Sigmoid colon (tissue), 4 donors: ENCODE results near the gene UBE2S.

Source experiments
- CTCF ChIP-seq, 4 experiments: fragments of 450-650 bp in 3 of 4; fragments of 200-600 bp in 1 of 4; IDR thresholded peaks; one replicate each; pipeline ENCODE4 v1.5.1; 2016 to 2019; ENCODE audit warnings: antibody characterized with exemption in 4 of 4, mild to moderate bottlenecking in 3 of 4, moderate library complexity in 2 of 4
- EP300 ChIP-seq, 4 donors: sonication (generic); formaldehyde crosslinking; IDR thresholded peaks; one replicate each; pipeline ENCODE4 v1.6.1; 2017; ENCODE audit warnings: antibody characterized with exemption in 4 of 4
- POLR2A ChIP-seq, 2 donors: fragments of 450-650 bp; IDR thresholded peaks; one replicate each; pipeline ENCODE4 v1.6.1; 2016; ENCODE audit warnings: antibody characterized with exemption in 2 of 2, mild to moderate bottlenecking in 2 of 2, moderate library complexity in 2 of 2
- POLR2AphosphoS5 ChIP-seq, 4 donors: sonication (generic); formaldehyde crosslinking; IDR thresholded peaks; one replicate each; pipeline ENCODE4 v1.6.1; 2017; ENCODE audit warnings: antibody characterized with exemption in 4 of 4

GRCh38 chr19:55446060-55446459, 38.5 kb upstream of the UBE2S start:
- TF ChIP-seq CTCF (IDR thresholded peaks at IDR 0.05) (no peak), POLR2AphosphoS5 (IDR thresholded peaks at IDR 0.05) (no peak), POLR2A (IDR thresholded peaks at IDR 0.05) (no peak), EP300 (IDR thresholded peaks at IDR 0.05) (no peak)
